ENCODE data around the gene SFXN3. TPM values are rescaled to one million over a fixed set of nuclear protein-coding genes. Genes with fewer than 3 reads are reported as not detected.

SFXN3 gene
- total RNA-seq, 1 experiment from 2014 or later: 2.8 TPM

DNA sequence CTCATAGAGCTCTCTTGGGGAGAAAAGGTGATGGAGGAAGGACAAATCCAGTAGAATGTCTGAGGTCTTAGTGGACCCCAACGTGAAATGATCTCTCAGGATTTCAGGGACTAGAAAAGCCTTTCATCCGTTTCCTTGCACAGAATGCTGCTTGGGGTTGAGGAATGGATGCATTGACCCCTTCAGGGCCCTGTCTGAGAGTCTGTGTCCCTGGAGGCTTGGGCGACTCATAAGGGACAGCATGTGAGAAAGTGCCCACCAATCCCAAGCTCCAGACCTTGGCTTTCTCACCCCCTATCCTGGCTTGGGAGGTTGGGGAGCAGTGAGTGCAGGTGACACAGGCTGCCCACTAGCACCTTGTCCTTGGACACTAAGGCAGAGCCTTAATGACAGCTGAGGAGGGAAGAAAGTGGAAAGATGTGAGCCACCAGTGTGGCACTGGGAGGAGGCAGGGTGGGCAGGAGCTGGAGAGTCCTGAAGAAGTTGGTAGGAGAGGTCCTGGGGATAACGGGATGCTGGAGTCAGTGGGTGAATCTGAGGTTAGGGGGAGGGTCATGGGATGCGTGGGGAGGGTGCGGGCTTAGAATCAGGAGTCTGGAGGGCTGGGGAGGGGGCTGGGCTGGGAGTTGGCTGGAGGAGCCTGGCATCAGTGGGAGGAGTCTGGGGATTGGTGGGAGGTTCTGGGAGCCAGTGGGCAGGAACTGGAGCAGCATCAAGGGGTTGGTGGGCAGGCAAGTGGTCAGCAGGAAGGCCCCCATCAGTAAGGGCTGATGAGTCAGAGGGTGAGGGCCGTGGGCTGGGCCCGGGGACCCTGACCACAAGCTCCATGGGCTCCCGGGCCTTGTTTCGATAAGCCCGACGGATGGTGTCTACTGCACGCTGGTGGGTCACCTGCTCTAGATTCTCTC is 22.9 kb upstream of the SFXN3 start:
- Histone ChIP-seq H3T11ph (ENCODE audit: low read length) (no peak overlapping the region), H3K14ac (ENCODE audit: insufficient read depth, low read length) (no peak overlapping the region), H3K79me1 (ENCODE audit: insufficient read depth, low read depth, low read length, poor library complexity, severe bottlenecking) (no peaks in the 10 kb centered on the region), H4K8ac (replicated peaks; ENCODE audit: insufficient read length, low read depth, low read length) (no peak overlapping the region), H2BK20ac (ENCODE audit: low read depth, low read length, poor library complexity, severe bottlenecking) (no peak overlapping the region), H4K20me1 (ENCODE audit: control insufficient read depth, insufficient read depth, insufficient read length) (no peaks in the 10 kb centered on the region), H3K9ac (ENCODE audit: extremely low read depth, insufficient read length, low read length) (no peak overlapping the region), H3K79me2 (ENCODE audit: insufficient read depth, low read length) (no peaks in the 10 kb centered on the region), H2BK120ac (ENCODE audit: low read depth, low read length, poor library complexity, severe bottlenecking) (no peak overlapping the region), H3K4me1 (ENCODE audit: insufficient read depth, low read length) (no peaks in the 10 kb centered on the region), H3K9me3 (ENCODE audit: control insufficient read depth, low read depth, low read length) (no peaks in the 10 kb centered on the region), H2BK12ac (ENCODE audit: insufficient read length, low read depth, low read length) (no peak overlapping the region), H3K23me2 (ENCODE audit: insufficient read length, low read depth, low read length, poor library complexity, severe bottlenecking) (no peaks in the 10 kb centered on the region), H2BK5ac (ENCODE audit: insufficient read length, low read length) (no peak overlapping the region), H2AK5ac (ENCODE audit: insufficient read length, low read length) (no peak overlapping the region), H3K4ac (ENCODE audit: low read depth, low read length) (no peak overlapping the region), H3K56ac (ENCODE audit: insufficient read length, low read depth, low read length) (no peak overlapping the region), H3K18ac (ENCODE audit: insufficient read length, low read depth, low read length) (no peak overlapping the region), H3K4me2 (ENCODE audit: insufficient read depth, insufficient read length, low read length) (no peak overlapping the region), H2AFZ (ENCODE audit: low read length) (no peak overlapping the region), H2BK15ac (ENCODE audit: low read depth, low read length) (no peak overlapping the region), H4K91ac (ENCODE audit: insufficient read length, low read depth, low read length) (no peak overlapping the region), H3K27me3 (ENCODE audit: insufficient read depth, low read length) (no peaks in the 10 kb centered on the region), H3K27ac (ENCODE audit: insufficient read length, low read depth, low read length) (no peak overlapping the region), H3K23ac (ENCODE audit: insufficient read length, low read depth, low read length) (no peak overlapping the region), H4K5ac (ENCODE audit: insufficient read length, low read depth, low read length) (no peak overlapping the region)
- WGBS (ENCODE audit: extremely low coverage, insufficient read length, low lambda C conversion rate): no CpG with 5 or more reads among the region's 13 CpGs
- H3K27me3 Mint-ChIP-seq (ENCODE audit: low read depth): peaks cover under 1% of the 10 kb centered on the region
- H3K9me3 Mint-ChIP-seq: no peaks in the 10 kb centered on the region
- no peak overlapping the region; a peak in 1 of 5 replicates for H3K4me3 Mint-ChIP-seq
- no peak for TF ChIP-seq CTCF (conservative IDR thresholded peaks at IDR 0.05)
- peaks cover 12 to 24% of the 10 kb centered on the region in 2 experiments for H3K4me1 Mint-ChIP-seq
- peak overlapping the region; percentile 27 to 59 (median 34); a peak in 3 of 7 replicates for H3K27ac Mint-ChIP-seq
- H3K36me3 Mint-ChIP-seq (ENCODE audit: insufficient read depth in 1 of 3, low read depth in 3 of 3): peaks cover 13 to 35% (median 33%) of the 10 kb centered on the region in 3 experiments; a peak in 5 of 7 replicates
- no peak for DNase-seq

Measured in H9 (cell line).